SIG-M5 (cell line): ENCODE results near the gene SCFD2.
"Not testable (repeated sequence)": the region's sequence is repeated elsewhere in the genome, so short reads cannot be mapped to it uniquely, and the experiment has no call there.

Experiments
- DNase-seq: peaks from one replicate; lab custom pipeline; 2025; lab: John Stamatoyannopoulos, UW

SCFD2 gene

DNA sequence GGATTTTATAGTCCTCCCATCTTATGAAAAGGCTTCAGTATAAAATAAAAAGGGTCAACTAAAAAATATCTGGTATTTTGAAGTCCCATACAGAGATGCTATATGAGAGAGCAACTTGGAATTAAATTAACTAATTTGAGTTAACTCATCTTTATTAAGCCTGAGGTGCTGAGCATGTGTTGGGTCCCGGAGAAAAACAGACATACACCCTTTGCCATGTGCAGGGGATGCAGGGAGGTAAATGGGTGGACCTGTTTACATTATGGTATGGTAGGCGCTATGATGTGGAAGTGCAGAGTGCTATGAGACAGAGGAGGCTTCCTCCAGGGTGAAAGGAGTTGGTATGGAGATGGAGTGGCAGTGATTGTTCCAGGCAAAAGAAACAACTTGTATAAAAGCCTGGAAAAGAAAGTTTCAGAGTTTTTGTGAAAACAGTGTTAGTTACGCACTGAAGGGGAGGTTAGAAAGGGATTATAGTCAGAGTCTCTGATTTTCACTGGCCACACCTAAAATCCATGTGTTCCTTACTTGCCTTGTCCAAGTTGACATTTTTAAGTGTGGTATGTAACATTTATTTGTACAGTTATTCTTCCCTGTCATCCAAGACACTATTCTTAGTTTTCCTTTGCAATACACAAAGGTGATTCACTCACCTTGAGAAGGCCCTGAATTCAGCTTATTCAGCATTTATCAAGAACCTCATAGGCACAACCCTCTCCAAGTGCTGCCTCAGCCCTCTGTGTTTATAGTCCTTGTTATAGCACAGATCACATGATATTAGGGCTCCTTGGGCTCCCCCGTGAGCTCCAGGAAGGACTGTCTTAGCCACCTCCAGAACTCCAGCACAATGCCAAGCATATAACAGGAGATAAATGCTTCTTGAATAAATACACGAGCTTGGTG lies 351.7 kb downstream of the SCFD2 start:
- DNase-seq, result no peak

- DNase-seq, result no peak
Measured at GRCh38 chr4:53012738-53013137, 353.1 kb downstream of the SCFD2 start.

GRCh38 chr4:53011259-53011905 lies 354.5 kb downstream of the SCFD2 start:
- DNase-seq, result no peak

- DNase-seq, result no peak
Measured at GRCh38 chr4:53010318-53010717, 355.5 kb downstream of the SCFD2 start.

GRCh38 chr4:53009824-53010223 lies 356.0 kb downstream of the SCFD2 start:
- no peak for DNase-seq

DNA sequence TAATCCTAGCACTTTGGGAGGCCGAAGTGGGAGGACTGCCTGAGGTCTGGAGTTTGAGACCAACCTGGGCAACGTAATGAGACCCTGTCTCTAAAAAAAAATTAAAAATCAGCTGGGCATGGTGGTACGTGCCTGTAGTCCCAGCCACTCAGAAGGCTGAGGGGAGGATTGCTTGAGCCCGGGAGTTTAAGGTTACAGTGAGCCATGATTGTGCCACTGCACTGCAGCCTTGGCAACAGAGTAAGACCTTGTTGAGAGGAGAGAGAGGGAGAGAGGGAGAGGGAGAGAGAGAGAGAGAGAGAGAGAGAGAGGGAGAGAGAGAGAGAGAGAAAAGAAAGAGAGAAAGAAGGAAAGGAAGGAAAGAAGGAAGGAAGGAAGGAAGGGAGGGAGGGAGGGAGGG lies 358.8 kb downstream of the SCFD2 start:
- no peak for DNase-seq

GRCh38 chr4:53005808-53006207 lies 360.1 kb downstream of the SCFD2 start:
- no peak for DNase-seq

DNA sequence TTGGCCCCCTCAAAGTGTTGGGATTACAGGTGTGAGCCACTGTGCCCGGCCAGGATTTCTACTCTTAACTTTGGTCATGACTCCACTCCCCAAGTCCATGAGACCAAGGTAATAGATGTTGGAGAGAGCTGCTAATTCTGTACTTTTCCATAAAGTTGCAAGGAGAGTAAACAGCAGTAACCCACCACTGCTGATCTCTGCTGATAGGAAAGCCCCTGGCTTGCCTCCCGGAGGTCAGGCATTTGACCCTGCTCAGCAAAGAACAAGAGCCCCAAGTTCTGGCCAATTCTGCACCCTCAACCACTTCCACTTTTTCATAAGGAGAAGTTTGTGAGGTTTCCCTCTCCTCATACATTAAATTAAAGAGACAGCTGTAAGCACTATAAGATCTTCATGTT lies 360.7 kb downstream of the SCFD2 start:
- DNase-seq, result no peak

- DNase-seq, result no peak
Measured at GRCh38 chr4:53004497-53005148, 361.2 kb downstream of the SCFD2 start.

DNA sequence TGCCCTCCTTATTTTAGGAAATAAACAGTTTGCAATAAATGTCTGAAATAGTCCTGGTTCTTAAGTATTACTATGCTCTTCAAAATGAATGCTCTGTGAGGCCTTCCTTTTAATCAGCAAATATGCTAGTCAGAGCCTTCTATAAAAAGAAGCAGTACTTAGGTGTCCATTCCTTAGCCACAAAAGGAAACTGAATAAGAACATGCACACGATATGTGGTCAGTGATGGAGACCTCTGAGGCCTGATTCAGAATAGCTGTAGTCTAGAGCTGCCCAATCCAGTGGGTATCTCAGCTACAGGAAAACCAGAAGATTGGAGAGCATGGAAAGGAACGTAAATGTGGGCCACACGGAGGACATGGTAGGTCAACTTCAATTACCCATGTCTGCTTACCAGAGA lies 361.9 kb downstream of the SCFD2 start:
- no peak for DNase-seq

GRCh38 chr4:53000560-53000959 lies 365.3 kb downstream of the SCFD2 start:
- no peak for DNase-seq

DNA sequence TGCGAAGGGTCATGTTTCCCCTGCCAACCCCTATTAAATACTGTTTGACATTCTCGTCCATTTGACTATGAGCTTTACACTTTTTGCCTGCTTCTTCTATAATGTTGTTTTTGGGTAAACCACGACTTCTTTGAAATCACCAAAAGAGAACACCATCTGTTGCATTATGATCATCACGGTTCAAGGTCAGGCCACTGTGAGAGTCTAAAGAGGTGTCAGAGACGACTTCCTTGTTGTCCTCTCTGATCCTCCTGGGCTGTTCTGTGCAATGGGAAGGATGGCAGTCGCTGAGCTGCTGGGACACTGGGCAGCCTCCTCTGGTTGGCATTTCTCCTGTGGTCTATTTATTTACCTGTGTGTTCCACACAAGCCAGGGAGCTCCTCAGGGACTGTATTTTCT lies 366.2 kb downstream of the SCFD2 start:
- DNase-seq, result no peak

GRCh38 chr4:52998413-52998812 lies 367.4 kb downstream of the SCFD2 start:
- DNase-seq, result no peak

GRCh38 chr4:52997132-52997416 lies 368.8 kb downstream of the SCFD2 start:
- DNase-seq, result no peak

DNA sequence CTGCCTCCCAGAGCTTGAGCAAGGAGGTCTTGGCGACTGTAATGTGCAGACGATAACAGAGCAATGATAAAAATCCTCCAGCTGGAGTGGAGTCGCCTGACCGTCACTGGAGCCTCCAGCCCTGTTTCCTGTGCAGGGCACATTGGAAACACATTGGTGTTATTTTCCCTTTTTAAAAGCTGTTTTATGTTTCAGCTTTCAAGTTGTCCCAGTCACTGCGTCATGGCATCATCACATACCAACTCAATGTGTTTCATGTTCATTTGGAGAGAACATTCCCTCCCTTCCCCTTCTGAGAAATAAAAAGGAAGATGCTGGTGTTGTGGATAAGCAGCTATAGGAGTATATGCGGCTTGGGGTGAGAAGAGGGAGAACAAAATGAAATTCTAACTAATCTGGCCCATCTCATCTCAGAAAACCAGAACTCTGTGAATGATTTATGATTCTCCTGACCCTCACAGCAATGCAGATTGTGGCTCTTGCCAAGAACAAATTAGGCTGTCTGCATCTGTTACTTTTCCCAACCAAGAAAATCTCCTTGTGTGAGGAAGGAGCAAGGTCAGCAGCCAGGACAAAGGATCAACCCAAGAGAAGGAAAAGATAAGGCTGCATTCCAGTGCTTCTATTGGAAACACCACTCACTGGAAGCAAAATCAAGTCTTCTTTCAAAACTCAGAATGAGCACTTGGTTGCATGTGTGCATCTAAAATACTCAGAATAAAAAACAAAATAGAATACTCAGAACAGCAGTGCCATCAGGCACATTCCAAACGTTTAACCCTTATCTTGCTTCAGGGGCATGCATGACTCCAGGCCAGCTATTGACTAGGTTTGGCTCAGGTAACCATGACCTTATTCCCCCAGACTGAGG lies 369.4 kb downstream of the SCFD2 start:
- no peak for DNase-seq

DNA sequence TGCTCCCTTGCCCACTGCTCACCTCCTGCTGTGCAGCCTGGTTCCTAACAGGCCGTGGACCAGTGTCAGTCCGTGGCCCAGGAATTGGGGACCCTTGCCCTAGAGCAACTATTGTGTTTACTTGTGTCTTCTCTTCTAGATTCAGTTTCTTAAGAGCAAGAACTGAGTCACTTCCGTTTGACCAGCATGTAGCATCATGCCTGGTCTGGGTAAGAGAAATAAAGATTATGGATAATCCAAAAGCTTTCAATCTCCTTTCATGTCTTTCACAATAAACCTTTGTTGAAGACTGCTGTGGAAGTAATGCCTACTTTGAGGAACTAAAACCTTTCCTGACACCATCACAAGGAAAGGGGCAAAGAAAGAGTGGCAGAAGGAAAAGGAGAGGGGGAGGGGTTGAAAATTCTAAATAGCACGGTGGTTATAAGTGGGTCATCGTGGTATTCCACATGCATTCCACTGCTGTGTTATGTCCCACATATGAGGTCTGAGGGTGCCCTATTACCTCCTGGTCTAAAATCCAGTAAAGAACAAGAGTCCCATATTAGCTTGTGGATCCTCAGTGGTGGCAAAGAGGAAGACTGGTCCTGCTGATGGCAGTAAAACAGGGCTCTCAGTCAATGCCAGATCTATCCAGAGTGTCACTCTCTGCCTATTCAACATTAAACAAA lies 370.4 kb downstream of the SCFD2 start:
- no peak for DNase-seq

- no peak for DNase-seq
Measured at GRCh38 chr4:52994567-52994966, 371.3 kb downstream of the SCFD2 start.

GRCh38 chr4:52993771-52994170 lies 372.1 kb downstream of the SCFD2 start:
- no peak for DNase-seq

- DNase-seq, result not testable (repeated sequence)
Measured at GRCh38 chr4:52992551-52992950, 373.3 kb downstream of the SCFD2 start.

DNA sequence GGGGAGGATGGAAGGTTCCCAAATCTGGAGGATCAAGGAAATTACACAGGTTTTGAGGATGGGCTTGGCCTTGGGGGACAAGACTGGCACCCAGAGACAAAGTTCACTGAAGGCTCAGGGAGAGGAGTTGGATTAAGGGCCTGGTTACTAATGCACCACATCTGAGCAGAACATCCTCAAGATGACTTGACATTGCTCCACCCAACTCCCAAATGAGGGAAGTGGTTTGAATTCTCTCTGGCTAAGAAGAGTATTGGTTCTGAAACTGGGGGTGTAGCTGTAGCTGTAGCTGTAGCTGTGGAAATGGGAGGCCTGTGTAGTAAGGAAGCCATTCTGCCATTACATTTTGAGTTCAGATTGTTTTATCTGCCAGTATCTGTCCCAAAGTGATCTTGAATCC lies 374.4 kb downstream of the SCFD2 start:
- no peak for DNase-seq

DNA sequence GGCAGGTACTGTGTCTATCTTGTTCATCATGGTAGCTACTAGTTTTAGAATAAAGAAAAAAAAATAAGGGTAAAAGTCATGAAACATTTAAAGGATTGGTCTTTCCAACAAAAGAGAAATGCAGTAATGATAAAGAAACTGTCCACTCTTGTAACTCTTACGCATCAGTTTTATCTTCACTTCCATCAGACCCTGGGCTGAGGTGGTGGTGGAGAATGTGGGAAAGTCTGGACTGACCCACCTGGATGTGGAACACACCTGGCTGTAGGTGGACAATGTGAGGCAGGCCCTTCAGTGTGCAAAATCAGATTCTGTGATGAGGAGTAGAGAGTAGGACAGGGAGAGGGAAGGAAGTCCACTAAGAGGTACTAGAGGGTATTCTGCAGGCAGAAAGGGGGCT lies 375.2 kb downstream of the SCFD2 start:
- no peak for DNase-seq

DNA sequence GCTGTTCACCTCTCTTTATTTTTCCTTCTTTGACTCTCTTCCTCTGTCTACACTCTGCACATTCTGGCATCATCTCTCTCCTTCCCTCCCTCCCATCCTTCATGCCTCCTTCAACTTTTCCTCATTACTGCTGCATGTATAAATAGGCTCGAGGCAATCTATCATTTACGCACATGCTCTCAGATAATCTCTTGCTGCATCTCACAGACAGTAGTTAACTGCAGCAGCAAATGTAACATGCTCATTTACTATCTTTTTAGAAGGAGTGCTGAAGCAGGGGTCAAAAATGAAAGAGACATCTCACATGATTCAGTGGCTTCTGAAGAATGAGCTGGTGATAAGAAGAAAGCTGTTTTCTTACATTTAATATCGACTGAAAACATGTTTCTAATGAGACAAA lies 376.0 kb downstream of the SCFD2 start:
- DNase-seq, result no peak
